ENCODE data around the gene AADACL2. TPM values are rescaled to one million over a fixed set of nuclear protein-coding genes. Genes with fewer than 3 reads are reported as not detected.

The AADACL2 gene
- total and polyA plus RNA-seq, 2 donors (not counting 1 experiment from before 2014, with no cell fraction given) = not detected

DNA sequence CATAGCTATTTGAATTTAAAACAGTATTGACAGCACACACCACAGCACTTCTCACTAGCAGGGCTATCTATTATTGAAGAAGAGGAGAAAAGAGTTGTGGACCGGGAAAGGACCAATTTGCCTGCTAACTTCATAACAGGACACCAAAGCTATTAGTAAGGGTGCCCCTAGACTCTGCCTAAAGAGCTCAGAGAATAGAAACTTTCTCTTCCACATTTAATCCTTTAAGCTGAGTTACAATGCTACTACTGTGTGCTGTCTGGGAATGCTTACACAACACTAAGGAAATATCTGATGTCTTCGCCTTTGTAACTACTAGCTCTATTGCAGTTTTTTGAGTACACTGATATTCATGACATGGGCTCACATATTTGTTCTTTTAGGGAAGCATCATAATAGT, 66.7 kb downstream of the AADACL2 start:
- no peaks in the 10 kb centered on the region for H3K27me3 ChIP-seq (replicated peaks in 1 of 4; ENCODE audit: control extremely low read depth in 1 of 4, control insufficient read depth in 3 of 4, insufficient read depth in 4 of 4, low read length in 3 of 4)
- no peak overlapping the region for H2AFZ ChIP-seq (ENCODE audit: insufficient read depth, low read depth, low read length, poor library complexity, severe bottlenecking)
- DNase-seq (no peak), ATAC-seq (ENCODE audit: low read depth) (no peak)
- no peak overlapping the region for H3K27ac ChIP-seq (ENCODE audit: low read length in 2 of 2)
- no peaks in the 10 kb centered on the region for H3K36me3 ChIP-seq (replicated peaks in 1 of 2; ENCODE audit: control extremely low read depth in 1 of 2, control insufficient read depth in 1 of 2, extremely low read depth in 1 of 2, insufficient read depth in 2 of 2, low read length in 1 of 2)
- no peaks in the 10 kb centered on the region for H3K9me3 ChIP-seq (ENCODE audit: control extremely low read depth in 1 of 3, control insufficient read depth in 2 of 3, insufficient read depth in 1 of 3, low read length in 2 of 3)
- Mint-ChIP-seq H3K9me3 (ENCODE audit: insufficient read depth) (no peaks in the 10 kb centered on the region), H3K4me1 (no peaks in the 10 kb centered on the region), H3K27ac (no peak overlapping the region), H3K4me3 (no peak overlapping the region), H3K27me3 (no peaks in the 10 kb centered on the region)
- POLR2A ChIA-PET = no interaction called here
- H4K20me1 ChIP-seq (ENCODE audit: control insufficient read depth, insufficient read depth, low read length, poor library complexity, severe bottlenecking) = no peaks in the 10 kb centered on the region
- CTCF ChIA-PET = no interaction called here
- H3K4me3 ChIP-seq (ENCODE audit: control extremely low read depth in 1 of 5, extremely low read depth in 1 of 5, insufficient read depth in 1 of 5, low read depth in 2 of 5, low read length in 4 of 5) = no peak overlapping the region
- no peak for TF ChIP-seq EZH2 (IDR thresholded peaks at IDR 0.05; ENCODE audit: borderline replicate concordance, insufficient read depth, low read depth, low read length, poor library complexity, severe bottlenecking)
- TF ChIP-seq, protein P1, sequence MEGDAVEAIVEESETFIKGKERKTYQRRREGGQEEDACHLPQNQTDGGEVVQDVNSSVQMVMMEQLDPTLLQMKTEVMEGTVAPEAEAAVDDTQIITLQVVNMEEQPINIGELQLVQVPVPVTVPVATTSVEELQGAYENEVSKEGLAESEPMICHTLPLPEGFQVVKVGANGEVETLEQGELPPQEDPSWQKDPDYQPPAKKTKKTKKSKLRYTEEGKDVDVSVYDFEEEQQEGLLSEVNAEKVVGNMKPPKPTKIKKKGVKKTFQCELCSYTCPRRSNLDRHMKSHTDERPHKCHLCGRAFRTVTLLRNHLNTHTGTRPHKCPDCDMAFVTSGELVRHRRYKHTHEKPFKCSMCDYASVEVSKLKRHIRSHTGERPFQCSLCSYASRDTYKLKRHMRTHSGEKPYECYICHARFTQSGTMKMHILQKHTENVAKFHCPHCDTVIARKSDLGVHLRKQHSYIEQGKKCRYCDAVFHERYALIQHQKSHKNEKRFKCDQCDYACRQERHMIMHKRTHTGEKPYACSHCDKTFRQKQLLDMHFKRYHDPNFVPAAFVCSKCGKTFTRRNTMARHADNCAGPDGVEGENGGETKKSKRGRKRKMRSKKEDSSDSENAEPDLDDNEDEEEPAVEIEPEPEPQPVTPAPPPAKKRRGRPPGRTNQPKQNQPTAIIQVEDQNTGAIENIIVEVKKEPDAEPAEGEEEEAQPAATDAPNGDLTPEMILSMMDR (IDR thresholded peaks at IDR 0.05) = no peak
- intact Hi-C loops (cut with micrococcal nuclease) = no loop called here
- no peak overlapping the region for H3K9ac ChIP-seq (ENCODE audit: low read length)
- H3K79me2 ChIP-seq (ENCODE audit: control insufficient read depth, insufficient read depth, low read length) = no peaks in the 10 kb centered on the region
- no peaks in the 10 kb centered on the region for H3K4me1 ChIP-seq (ENCODE audit: control insufficient read depth in 2 of 2, insufficient read depth in 2 of 2, low read length in 2 of 2)
- H3K4me2 ChIP-seq (replicated peaks; ENCODE audit: low read depth, low read length, poor library complexity, severe bottlenecking) = no peak overlapping the region
- 100% methylated on average over 1 of the region's 2 CpGs for WGBS (ENCODE audit: insufficient coverage)

DNA sequence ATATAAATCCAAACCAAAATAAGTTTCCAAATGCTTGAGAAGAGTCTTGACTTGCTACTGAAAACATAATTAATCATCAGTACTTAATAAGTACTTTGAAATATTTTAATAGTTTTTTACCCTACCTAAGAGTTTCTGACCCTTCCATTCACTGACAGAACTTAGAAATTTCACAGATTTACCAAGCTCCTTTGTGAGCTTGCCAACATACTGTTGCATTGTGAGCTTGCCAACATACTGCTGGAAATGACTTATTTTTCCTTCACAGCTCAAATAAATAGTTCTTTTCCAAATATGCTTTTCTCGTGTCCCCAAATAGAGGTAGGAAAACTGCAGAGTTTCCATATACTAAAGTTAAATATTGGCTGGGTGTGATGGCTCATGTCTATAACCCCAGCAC, 70.5 kb downstream of the AADACL2 start:
- H3K79me2 ChIP-seq (ENCODE audit: control insufficient read depth, insufficient read depth, low read length) = no peaks in the 10 kb centered on the region
- Mint-ChIP-seq H3K27ac (no peak overlapping the region), H3K4me1 (no peaks in the 10 kb centered on the region), H3K4me3 (no peak overlapping the region), H3K9me3 (ENCODE audit: insufficient read depth) (peaks cover 6% of the 10 kb centered on the region), H3K27me3 (no peaks in the 10 kb centered on the region)
- intact Hi-C loops (cut with micrococcal nuclease) = no loop called here
- H3K9ac ChIP-seq (ENCODE audit: low read length) = no peak overlapping the region
- peaks cover 0 to 9% (median 0%) of the 10 kb centered on the region in 3 donors for H3K9me3 ChIP-seq (ENCODE audit: control extremely low read depth in 1 of 3, control insufficient read depth in 2 of 3, insufficient read depth in 1 of 3, low read length in 2 of 3)
- POLR2A ChIA-PET = no interaction called here
- no peaks in the 10 kb centered on the region for H3K27me3 ChIP-seq (replicated peaks in 1 of 4; ENCODE audit: control extremely low read depth in 1 of 4, control insufficient read depth in 3 of 4, insufficient read depth in 4 of 4, low read length in 3 of 4)
- TF ChIP-seq EZH2 (IDR thresholded peaks at IDR 0.05; ENCODE audit: borderline replicate concordance, insufficient read depth, low read depth, low read length, poor library complexity, severe bottlenecking) = no peak
- TF ChIP-seq, protein P1 (IDR thresholded peaks at IDR 0.05) = no peak
- no peaks in the 10 kb centered on the region for H4K20me1 ChIP-seq (ENCODE audit: control insufficient read depth, insufficient read depth, low read length, poor library complexity, severe bottlenecking)
- H3K27ac ChIP-seq (ENCODE audit: low read length in 2 of 2) = no peak overlapping the region
- CTCF ChIA-PET = no interaction called here
- no peaks in the 10 kb centered on the region for H3K4me1 ChIP-seq (ENCODE audit: control insufficient read depth in 2 of 2, insufficient read depth in 2 of 2, low read length in 2 of 2)
- DNase-seq (no peak), ATAC-seq (ENCODE audit: low read depth) (no peak)
- no CpG with 5 or more reads among the region's 1 CpG for WGBS (ENCODE audit: insufficient coverage)
- no peaks in the 10 kb centered on the region for H3K36me3 ChIP-seq (replicated peaks in 1 of 2; ENCODE audit: control extremely low read depth in 1 of 2, control insufficient read depth in 1 of 2, extremely low read depth in 1 of 2, insufficient read depth in 2 of 2, low read length in 1 of 2)
- H2AFZ ChIP-seq (ENCODE audit: insufficient read depth, low read depth, low read length, poor library complexity, severe bottlenecking) = no peak overlapping the region
- no peak overlapping the region for H3K4me3 ChIP-seq (ENCODE audit: control extremely low read depth in 1 of 5, extremely low read depth in 1 of 5, insufficient read depth in 1 of 5, low read depth in 2 of 5, low read length in 4 of 5)
- no peak overlapping the region for H3K4me2 ChIP-seq (replicated peaks; ENCODE audit: low read depth, low read length, poor library complexity, severe bottlenecking)

All from B cell (primary cell).